HCT116 (cell line): Measurements from ENCODE around the gene ZDHHC14.

ENCODE experiments used
- ELF1 ChIP-seq: IDR thresholded peaks from 2 replicates; pipeline ENCODE4 v1.6.1; 2012; ENCODE audit warnings: low read depth, borderline replicate concordance
- MAX ChIP-seq: IDR thresholded peaks from 2 replicates; pipeline ENCODE4 v1.6.1; 2012
- POLR2A ChIP-seq: IDR thresholded peaks from 2 replicates; pipeline ENCODE4 v1.7.0; 2011; ENCODE audit warnings: borderline replicate concordance; ENCODE audit not compliant: insufficient read depth, insufficient read length; ENCODE audit errors: extremely low read depth
- RAD21 ChIP-seq: IDR thresholded peaks from 2 replicates; pipeline ENCODE4 v1.6.1; 2012; ENCODE audit warnings: low read depth, mild to moderate bottlenecking
- SP1 ChIP-seq: IDR thresholded peaks from 2 replicates; pipeline ENCODE4 v1.6.1; 2012; ENCODE audit warnings: low read depth
- TF ChIP-seq, protein P1 (sequence below), 3 experiments: fragments of 200-600 bp in 1 of 3; sonication (generic) in 1 of 3; IDR thresholded peaks in 2 of 3; conservative IDR thresholded peaks in 1 of 3; 2 replicates each; pipeline ENCODE4 v1.5.1; 2012 to 2017; ENCODE audit warnings: low read depth in 2 of 3, low read length in 2 of 3, antibody characterized with exemption in 1 of 3, borderline replicate concordance in 1 of 3, control low read depth in 1 of 3, mild to moderate bottlenecking in 1 of 3, mixed read lengths in 1 of 3, mixed run types in 1 of 3, moderate library complexity in 1 of 3; ENCODE audit not compliant: insufficient read depth in 1 of 3

DNA sequence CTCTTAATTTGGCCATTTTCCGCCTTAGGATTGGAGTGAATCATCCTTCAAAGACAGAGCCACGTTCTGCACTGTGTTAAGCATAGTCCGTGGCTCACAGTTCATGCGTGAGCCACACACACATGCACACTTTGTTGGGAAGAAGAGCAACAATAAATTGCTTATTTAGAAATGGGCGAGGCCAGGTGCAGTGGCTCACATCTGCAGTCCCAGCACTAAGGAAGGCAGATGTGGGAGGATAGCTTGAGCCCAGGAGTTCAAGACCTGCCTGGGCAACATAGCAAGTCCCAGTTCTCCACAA, 131.3 kb downstream of the ZDHHC14 start:
- no peak for TF ChIP-seq ELF1
- TF ChIP-seq POLR2A: no peak
- no peak for TF ChIP-seq MAX
- no peak for TF ChIP-seq RAD21
- TF ChIP-seq, protein P1, sequence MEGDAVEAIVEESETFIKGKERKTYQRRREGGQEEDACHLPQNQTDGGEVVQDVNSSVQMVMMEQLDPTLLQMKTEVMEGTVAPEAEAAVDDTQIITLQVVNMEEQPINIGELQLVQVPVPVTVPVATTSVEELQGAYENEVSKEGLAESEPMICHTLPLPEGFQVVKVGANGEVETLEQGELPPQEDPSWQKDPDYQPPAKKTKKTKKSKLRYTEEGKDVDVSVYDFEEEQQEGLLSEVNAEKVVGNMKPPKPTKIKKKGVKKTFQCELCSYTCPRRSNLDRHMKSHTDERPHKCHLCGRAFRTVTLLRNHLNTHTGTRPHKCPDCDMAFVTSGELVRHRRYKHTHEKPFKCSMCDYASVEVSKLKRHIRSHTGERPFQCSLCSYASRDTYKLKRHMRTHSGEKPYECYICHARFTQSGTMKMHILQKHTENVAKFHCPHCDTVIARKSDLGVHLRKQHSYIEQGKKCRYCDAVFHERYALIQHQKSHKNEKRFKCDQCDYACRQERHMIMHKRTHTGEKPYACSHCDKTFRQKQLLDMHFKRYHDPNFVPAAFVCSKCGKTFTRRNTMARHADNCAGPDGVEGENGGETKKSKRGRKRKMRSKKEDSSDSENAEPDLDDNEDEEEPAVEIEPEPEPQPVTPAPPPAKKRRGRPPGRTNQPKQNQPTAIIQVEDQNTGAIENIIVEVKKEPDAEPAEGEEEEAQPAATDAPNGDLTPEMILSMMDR (IDR thresholded peaks at IDR 0.05 in 2 of 3, conservative IDR thresholded peaks at IDR 0.05 in 1 of 3; ENCODE audit: borderline replicate concordance in 1 of 3, insufficient read depth in 1 of 3, low read depth in 2 of 3, low read length in 2 of 3): no peak
- TF ChIP-seq SP1: no peak
